ENCODE results near the gene AKAP13. TPM values are rescaled to one million over a fixed set of nuclear protein-coding genes. Genes with fewer than 3 reads are reported as not detected.
A peak's percentile ranks its signal among the peaks of the same experiment; 100 is the strongest.

The AKAP13 gene
- total and polyA plus RNA-seq, 2 of the 13 experiments (the other 11 are each of a cell fraction or from before 2014, with no cell fraction given), result 6.7 to 27.1 TPM

GRCh38 chr15:85443593-85444087 is 63.2 kb downstream of the AKAP13 start (continued):
- TF ChIP-seq, protein P1, sequence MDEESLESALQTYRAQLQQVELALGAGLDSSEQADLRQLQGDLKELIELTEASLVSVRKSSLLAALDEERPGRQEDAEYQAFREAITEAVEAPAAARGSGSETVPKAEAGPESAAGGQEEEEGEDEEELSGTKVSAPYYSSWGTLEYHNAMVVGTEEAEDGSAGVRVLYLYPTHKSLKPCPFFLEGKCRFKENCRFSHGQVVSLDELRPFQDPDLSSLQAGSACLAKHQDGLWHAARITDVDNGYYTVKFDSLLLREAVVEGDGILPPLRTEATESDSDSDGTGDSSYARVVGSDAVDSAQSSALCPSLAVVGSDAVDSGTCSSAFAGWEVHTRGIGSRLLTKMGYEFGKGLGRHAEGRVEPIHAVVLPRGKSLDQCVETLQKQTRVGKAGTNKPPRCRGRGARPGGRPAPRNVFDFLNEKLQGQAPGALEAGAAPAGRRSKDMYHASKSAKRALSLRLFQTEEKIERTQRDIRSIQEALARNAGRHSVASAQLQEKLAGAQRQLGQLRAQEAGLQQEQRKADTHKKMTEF (CRISPR knock-in tag; IDR thresholded peaks at IDR 0.05), result 0 out of 2 replicates have a peak, but pooled peaks have one; percentile 31
- TF ChIP-seq MTF2 (CRISPR knock-in tag; IDR thresholded peaks at IDR 0.05; ENCODE audit: borderline replicate concordance) (no peak), ZNF446 (CRISPR knock-in tag; IDR thresholded peaks at IDR 0.05) (no peak), TEAD3 (CRISPR knock-in tag; optimal IDR thresholded peaks at IDR 0.05; ENCODE audit: borderline replicate concordance) (peak; percentile 99), SOX5 (CRISPR knock-in tag; IDR thresholded peaks at IDR 0.05; ENCODE audit: borderline replicate concordance) (peak; percentile 44; the same call in 1 of the 2 replicates), ZNF781 (CRISPR knock-in tag; IDR thresholded peaks at IDR 0.05; ENCODE audit: borderline replicate concordance, not compliant biosample characterization) (no peak), ZNF816 (CRISPR knock-in tag; IDR thresholded peaks at IDR 0.05; ENCODE audit: borderline replicate concordance) (no peak), TRIM24 (CRISPR knock-in tag; IDR thresholded peaks at IDR 0.05) (no peak), KLF11 (CRISPR knock-in tag; IDR thresholded peaks at IDR 0.05) (no peak), RORA (CRISPR knock-in tag; IDR thresholded peaks at IDR 0.05) (no peak), NKX3-1 (CRISPR knock-in tag; IDR thresholded peaks at IDR 0.05) (no peak), KDM2A (CRISPR knock-in tag; IDR thresholded peaks at IDR 0.05; ENCODE audit: borderline replicate concordance, low read depth) (no peak), ZFX (CRISPR knock-in tag; IDR thresholded peaks at IDR 0.05; ENCODE audit: low read depth) (no peak), SALL2 (CRISPR knock-in tag; IDR thresholded peaks at IDR 0.05) (no peak), ZNF780A (CRISPR knock-in tag; IDR thresholded peaks at IDR 0.05) (no peak), CCDC6 (CRISPR knock-in tag; IDR thresholded peaks at IDR 0.05) (no peak), FOSL1 (CRISPR knock-in tag; IDR thresholded peaks at IDR 0.05; ENCODE audit: borderline replicate concordance) (no peak), ZNF660 (CRISPR knock-in tag; IDR thresholded peaks at IDR 0.05; ENCODE audit: borderline replicate concordance, low read depth) (no peak), ZNF839 (CRISPR knock-in tag; IDR thresholded peaks at IDR 0.05; ENCODE audit: borderline replicate concordance) (no peak), CBX1 (IDR thresholded peaks at IDR 0.05; ENCODE audit: low read depth) (no peak), ZBTB7A (CRISPR knock-in tag; IDR thresholded peaks at IDR 0.05) (no peak), ZNF354B (CRISPR knock-in tag; IDR thresholded peaks at IDR 0.05) (no peak), PBX2 (CRISPR knock-in tag; IDR thresholded peaks at IDR 0.05) (peak; percentile 50)
- TF ChIP-seq, protein P2, sequence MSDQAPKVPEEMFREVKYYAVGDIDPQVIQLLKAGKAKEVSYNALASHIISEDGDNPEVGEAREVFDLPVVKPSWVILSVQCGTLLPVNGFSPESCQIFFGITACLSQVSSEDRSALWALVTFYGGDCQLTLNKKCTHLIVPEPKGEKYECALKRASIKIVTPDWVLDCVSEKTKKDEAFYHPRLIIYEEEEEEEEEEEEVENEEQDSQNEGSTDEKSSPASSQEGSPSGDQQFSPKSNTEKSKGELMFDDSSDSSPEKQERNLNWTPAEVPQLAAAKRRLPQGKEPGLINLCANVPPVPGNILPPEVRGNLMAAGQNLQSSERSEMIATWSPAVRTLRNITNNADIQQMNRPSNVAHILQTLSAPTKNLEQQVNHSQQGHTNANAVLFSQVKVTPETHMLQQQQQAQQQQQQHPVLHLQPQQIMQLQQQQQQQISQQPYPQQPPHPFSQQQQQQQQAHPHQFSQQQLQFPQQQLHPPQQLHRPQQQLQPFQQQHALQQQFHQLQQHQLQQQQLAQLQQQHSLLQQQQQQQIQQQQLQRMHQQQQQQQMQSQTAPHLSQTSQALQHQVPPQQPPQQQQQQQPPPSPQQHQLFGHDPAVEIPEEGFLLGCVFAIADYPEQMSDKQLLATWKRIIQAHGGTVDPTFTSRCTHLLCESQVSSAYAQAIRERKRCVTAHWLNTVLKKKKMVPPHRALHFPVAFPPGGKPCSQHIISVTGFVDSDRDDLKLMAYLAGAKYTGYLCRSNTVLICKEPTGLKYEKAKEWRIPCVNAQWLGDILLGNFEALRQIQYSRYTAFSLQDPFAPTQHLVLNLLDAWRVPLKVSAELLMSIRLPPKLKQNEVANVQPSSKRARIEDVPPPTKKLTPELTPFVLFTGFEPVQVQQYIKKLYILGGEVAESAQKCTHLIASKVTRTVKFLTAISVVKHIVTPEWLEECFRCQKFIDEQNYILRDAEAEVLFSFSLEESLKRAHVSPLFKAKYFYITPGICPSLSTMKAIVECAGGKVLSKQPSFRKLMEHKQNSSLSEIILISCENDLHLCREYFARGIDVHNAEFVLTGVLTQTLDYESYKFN (CRISPR knock-in tag; conservative IDR thresholded peaks at IDR 0.05), result 0 out of 2 replicates have a peak, but pooled peaks have one; percentile 26
